Vagina (tissue), 2 donors: ENCODE data around the gene LRMDA.

Experiments
- POLR2A ChIP-seq, 2 donors: fragments of 450-650 bp; IDR thresholded peaks; one replicate each; pipeline ENCODE4 v1.6.1; 2017; ENCODE audit warnings: antibody characterized with exemption in 2 of 2, mild to moderate bottlenecking in 2 of 2, moderate library complexity in 2 of 2
- TF ChIP-seq, protein P1 (sequence below), 3 experiments: fragments of 450-650 bp in 2 of 3; fragments of 200-600 bp in 1 of 3; sonication (generic) in 1 of 3; IDR thresholded peaks; one replicate each; pipeline ENCODE4 v1.5.1; 2017 to 2019; ENCODE audit warnings: antibody characterized with exemption in 3 of 3, mild to moderate bottlenecking in 2 of 3, moderate library complexity in 2 of 3

DNA sequence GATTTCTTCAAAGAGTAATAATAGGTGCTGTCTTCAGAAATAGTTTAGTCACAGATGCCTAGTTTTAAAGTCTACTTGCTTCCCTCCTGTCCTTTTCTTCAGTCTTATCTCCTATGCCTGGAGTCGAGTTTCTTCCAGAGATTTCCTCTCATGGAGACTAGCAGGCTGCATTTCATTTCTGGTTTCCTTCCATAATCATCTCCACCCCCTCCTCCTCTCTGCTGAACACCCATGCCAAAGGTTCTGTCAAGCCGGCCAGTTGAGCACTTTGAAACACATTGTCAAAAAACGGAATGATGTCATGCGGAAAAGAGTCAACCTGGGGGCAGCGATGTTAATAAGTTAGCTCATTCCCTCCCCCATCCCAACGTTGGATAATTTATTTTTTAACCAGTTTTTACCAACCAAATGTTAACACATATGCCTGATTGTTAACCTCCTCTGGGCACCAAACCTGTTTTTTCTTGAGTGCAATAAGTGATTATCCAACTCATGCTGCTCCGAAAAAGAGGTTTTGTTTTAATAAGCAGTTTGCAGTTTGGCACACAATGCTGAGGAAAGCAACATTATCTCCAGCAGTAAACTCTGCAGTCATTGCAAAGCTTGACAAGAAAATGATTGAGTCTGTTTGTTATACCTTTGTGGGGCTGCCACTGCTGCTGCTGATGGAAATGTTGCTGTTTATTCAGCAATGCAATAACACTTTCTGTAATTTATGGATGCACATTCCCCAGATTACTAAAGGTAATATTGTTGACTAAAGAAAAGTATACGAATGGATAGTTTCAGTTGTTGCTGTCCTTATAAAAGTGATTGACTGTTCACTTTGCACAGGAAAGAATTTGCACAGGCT lies 161.6 kb downstream of the LRMDA start:
- TF ChIP-seq, protein P1, sequence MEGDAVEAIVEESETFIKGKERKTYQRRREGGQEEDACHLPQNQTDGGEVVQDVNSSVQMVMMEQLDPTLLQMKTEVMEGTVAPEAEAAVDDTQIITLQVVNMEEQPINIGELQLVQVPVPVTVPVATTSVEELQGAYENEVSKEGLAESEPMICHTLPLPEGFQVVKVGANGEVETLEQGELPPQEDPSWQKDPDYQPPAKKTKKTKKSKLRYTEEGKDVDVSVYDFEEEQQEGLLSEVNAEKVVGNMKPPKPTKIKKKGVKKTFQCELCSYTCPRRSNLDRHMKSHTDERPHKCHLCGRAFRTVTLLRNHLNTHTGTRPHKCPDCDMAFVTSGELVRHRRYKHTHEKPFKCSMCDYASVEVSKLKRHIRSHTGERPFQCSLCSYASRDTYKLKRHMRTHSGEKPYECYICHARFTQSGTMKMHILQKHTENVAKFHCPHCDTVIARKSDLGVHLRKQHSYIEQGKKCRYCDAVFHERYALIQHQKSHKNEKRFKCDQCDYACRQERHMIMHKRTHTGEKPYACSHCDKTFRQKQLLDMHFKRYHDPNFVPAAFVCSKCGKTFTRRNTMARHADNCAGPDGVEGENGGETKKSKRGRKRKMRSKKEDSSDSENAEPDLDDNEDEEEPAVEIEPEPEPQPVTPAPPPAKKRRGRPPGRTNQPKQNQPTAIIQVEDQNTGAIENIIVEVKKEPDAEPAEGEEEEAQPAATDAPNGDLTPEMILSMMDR (IDR thresholded peaks at IDR 0.05): no peak
- TF ChIP-seq POLR2A (IDR thresholded peaks at IDR 0.05): no peak
